ACC112 (cell line): ENCODE results near the gene FGFRL1.
A peak's percentile ranks its signal among the peaks of the same experiment; 100 is the strongest.

ENCODE experiments used
- H2AFZ ChIP-seq: fragments of 200-600 bp; sonication (generic); one replicate; pipeline ENCODE4 v1.6.0; 2017; ENCODE audit warnings: antibody characterized with exemption, low read length; ENCODE audit not compliant: unreplicated experiment
- H3K27ac ChIP-seq: fragments of 200-600 bp; sonication (generic); 2 replicates; pipeline ENCODE4 v1.5.1; 2014; ENCODE audit warnings: low read depth, mild to moderate bottlenecking, antibody characterized with exemption, low read length, moderate library complexity
- H3K27me3 ChIP-seq: fragments of 200-600 bp; sonication (generic); 2 replicates; pipeline ENCODE4 v1.6.1; 2014; ENCODE audit warnings: mild to moderate bottlenecking, antibody characterized with exemption, low read length, moderate library complexity, mixed read lengths; ENCODE audit not compliant: insufficient read depth
- H3K36me3 ChIP-seq: fragments of 200-600 bp; sonication (generic); 2 replicates; pipeline ENCODE4 v1.6.1; 2016; ENCODE audit warnings: mild to moderate bottlenecking, antibody characterized with exemption, low read length, moderate library complexity, mixed read lengths; ENCODE audit not compliant: insufficient read depth
- H3K4me1 ChIP-seq: fragments of 200-600 bp; sonication (generic); one replicate; pipeline ENCODE4 v1.6.1; 2016; ENCODE audit warnings: low read length, mixed read lengths; ENCODE audit not compliant: insufficient read depth, unreplicated experiment, control insufficient read depth
- H3K4me3 ChIP-seq: fragments of 200-600 bp; sonication (generic); 2 replicates; pipeline ENCODE4 v1.5.1; 2014; ENCODE audit warnings: mild to moderate bottlenecking, low read depth, low read length
- H3K79me2 ChIP-seq: fragments of 200-600 bp; sonication (generic); one replicate; pipeline ENCODE4 v1.6.0; 2016; ENCODE audit warnings: low read length; ENCODE audit not compliant: control insufficient read depth, unreplicated experiment, insufficient read depth

FGFRL1 gene

DNA sequence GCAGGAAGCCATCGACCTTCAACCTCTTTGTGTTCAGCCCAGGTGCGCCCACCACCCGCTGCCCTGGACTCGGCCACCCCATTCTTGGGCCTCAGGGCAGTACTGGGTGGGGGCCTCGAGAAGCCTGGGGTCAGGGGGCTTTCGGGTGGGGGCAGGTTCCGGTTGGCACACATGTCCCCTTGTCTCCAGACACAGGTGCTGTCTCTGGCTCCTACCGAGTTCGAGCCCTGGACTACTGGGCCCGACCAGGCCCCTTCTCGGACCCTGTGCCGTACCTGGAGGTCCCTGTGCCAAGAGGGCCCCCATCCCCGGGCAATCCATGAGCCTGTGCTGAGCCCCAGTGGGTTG lies 7.4 kb upstream of the FGFRL1 start:
- Histone ChIP-seq H2AFZ (no peak overlapping the region), H3K4me1 (no peaks in the 10 kb centered on the region), H3K79me2 (no peaks in the 10 kb centered on the region), H3K4me3 (no peak overlapping the region), H3K27me3 (peaks cover 53% of the 10 kb centered on the region), H3K27ac (no peak overlapping the region), H3K36me3 (no peaks in the 10 kb centered on the region)

DNA sequence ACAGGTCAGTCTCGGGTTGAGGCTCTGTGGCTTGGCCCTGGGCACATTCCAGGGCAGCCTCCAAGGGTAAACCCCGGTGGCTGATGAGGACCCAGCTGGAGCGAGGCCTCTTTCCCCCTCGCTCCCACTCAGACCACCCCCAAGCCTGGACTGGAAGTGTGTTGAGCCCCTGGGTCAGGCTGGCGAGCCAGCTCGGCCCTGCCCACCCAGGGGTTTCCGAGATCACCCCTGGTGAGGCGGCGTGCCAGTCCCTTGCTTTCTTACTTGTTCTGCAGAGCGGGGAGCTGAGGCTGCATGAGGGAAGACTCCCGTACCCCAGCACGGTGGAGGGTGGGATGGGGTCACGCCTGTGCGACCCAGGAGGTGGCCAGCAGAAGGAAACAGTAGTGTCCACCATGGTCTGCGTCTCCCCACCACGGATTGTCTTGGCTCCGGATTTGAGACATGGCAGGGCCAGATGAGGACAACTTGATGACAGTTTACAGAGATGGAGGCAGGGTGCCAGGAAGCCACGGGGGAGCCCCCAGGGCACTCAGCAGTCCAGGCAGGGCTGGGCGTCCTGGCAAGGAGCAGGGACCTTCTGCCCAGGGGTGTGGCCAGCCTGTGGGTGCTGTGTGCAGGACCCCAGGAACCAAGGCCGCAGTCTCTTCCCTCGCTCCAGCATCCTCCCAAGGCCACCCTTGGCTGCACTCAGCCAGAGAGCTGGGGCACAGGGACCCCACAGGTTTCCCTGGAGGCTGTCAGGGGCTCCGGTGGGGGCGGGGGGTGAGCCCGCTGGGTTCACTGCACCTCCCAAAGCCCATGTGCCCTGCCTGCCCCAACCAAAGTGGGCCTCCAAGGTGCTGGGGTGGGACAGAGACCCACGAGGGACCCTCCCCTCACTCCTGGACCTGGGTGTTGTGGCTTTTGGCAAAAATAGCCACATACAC lies 6.6 kb upstream of the FGFRL1 start:
- H3K36me3 ChIP-seq: no peaks in the 10 kb centered on the region
- H3K4me3 ChIP-seq: no peak overlapping the region
- peaks cover 56% of the 10 kb centered on the region for H3K27me3 ChIP-seq
- H3K27ac ChIP-seq: no peak overlapping the region
- no peaks in the 10 kb centered on the region for H3K79me2 ChIP-seq
- no peak overlapping the region for H2AFZ ChIP-seq
- H3K4me1 ChIP-seq: peaks cover under 1% of the 10 kb centered on the region

GRCh38 chr4:1006856-1007255 lies 4.6 kb upstream of the FGFRL1 start:
- no peak overlapping the region for H2AFZ ChIP-seq
- no peaks in the 10 kb centered on the region for H3K36me3 ChIP-seq
- H3K4me3 ChIP-seq: no peak overlapping the region
- H3K27me3 ChIP-seq: peaks cover 50% of the 10 kb centered on the region
- no peaks in the 10 kb centered on the region for H3K79me2 ChIP-seq
- H3K27ac ChIP-seq: no peak overlapping the region
- peaks cover 8% of the 10 kb centered on the region for H3K4me1 ChIP-seq

GRCh38 chr4:1008840-1009541 lies 2.4 kb upstream of the FGFRL1 start:
- peak overlapping the region; percentile 89 for H3K4me3 ChIP-seq
- no peak overlapping the region for H3K27ac ChIP-seq
- H2AFZ ChIP-seq: peak overlapping the region; percentile 75
- peaks cover 8% of the 10 kb centered on the region for H3K4me1 ChIP-seq
- H3K36me3 ChIP-seq: no peaks in the 10 kb centered on the region
- no peaks in the 10 kb centered on the region for H3K79me2 ChIP-seq
- H3K27me3 ChIP-seq: peaks cover 29% of the 10 kb centered on the region

DNA sequence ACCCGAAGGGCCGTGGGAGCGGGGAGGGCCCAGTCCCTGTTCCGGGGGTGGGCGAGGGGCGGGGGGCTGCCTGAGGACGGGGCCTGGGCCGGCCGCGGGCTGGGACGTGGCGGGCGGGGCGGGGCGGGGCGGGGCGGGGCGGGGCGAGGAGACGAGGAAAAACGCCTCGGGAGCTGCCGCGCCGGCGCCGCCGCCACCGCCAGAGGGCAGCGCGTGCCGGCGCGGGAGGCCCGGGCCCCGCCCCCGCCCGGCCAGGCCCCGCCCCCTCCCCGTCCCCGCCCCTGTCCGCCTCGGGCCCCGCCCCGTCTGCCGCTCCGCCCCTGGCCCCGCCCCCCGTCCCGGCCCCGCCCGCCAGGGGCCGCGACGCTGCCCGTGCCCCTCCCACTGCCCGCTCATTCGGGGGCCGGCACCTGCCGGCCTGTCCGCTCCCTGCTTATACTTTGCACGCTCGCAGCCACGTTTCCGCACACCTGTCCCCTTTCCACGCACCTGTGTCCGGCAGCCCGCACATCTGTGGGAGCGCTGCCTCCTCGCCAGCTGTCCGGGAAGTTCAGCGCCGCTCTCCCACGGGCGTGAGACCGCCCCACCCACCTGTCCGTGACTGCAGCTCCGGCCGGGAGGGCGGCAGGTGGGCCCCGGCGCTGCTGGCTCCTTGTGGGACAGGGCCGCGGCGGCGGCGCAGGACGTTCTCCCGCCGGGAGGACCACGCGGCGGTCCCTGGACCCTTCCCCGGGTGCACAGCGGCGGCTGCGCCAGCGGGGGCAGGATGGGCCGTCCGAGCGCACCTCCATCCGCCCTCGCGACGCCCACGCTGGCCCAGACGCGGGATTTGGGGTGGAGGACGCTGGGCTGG lies 1.7 kb upstream of the FGFRL1 start:
- H3K27ac ChIP-seq: no peak overlapping the region
- peaks cover 8% of the 10 kb centered on the region for H3K4me1 ChIP-seq
- H2AFZ ChIP-seq: peak overlapping the region; percentile 75
- peaks cover 29% of the 10 kb centered on the region for H3K27me3 ChIP-seq
- H3K4me3 ChIP-seq: peak overlapping the region; percentile 89
- H3K36me3 ChIP-seq: no peaks in the 10 kb centered on the region
- no peaks in the 10 kb centered on the region for H3K79me2 ChIP-seq

- Histone ChIP-seq H3K4me3 (peak overlapping the region; percentile 84), H3K79me2 (no peaks in the 10 kb centered on the region), H3K36me3 (no peaks in the 10 kb centered on the region), H3K27ac (peak overlapping the region; percentile 19; the same call in 1 of the 2 replicates), H3K27me3 (peaks cover 26% of the 10 kb centered on the region), H3K4me1 (peaks cover 8% of the 10 kb centered on the region), H2AFZ (peak overlapping the region; percentile 98)
Observed at GRCh38 chr4:1010395-1011021, 918 bp upstream of the FGFRL1 start.

GRCh38 chr4:1011666-1012033 lies 224 bp downstream of the FGFRL1 start:
- Histone ChIP-seq H3K4me1 (peaks cover 8% of the 10 kb centered on the region), H3K27ac (no peak overlapping the region), H3K27me3 (peaks cover 21% of the 10 kb centered on the region), H3K4me3 (no peak overlapping the region), H3K79me2 (no peaks in the 10 kb centered on the region), H2AFZ (no peak overlapping the region), H3K36me3 (no peaks in the 10 kb centered on the region)

DNA sequence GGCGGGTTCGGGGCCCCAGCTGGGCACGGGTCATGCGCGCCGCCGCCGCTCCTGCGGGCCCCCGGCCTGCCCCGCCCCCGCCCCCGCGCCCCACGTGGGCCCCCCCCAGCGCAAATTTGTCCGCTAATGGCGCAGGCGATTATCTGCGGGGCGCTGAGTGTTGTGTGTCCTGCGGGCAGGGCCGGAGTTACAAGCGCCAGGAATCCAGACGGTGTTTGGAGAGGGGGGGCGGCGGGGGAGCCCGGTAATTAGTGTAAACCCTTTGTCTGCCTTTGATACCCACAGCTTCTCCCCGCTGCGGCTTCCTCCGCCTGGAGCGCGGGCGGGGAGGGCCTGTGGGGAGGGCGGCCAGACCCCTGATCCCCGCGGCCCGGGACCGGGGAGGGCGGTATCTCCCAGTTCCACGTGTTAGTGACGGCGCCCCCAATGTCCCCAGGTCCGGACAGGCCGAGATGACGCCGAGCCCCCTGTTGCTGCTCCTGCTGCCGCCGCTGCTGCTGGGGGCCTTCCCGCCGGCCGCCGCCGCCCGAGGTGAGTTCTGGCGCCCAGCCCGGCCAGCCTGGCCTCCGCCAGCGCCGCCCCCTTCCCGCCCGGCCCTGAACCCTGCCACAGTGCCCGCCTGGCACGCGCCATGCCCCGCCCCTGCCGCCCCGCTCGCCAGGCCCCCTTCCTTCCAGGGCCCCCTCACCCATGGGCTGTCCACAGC lies 761 bp downstream of the FGFRL1 start:
- Histone ChIP-seq H3K79me2 (no peaks in the 10 kb centered on the region), H3K4me3 (peak overlapping the region; percentile 88), H3K27me3 (peaks cover 16% of the 10 kb centered on the region), H3K27ac (no peak overlapping the region), H3K36me3 (no peaks in the 10 kb centered on the region), H2AFZ (peak overlapping the region; percentile 81), H3K4me1 (peaks cover 8% of the 10 kb centered on the region)

DNA sequence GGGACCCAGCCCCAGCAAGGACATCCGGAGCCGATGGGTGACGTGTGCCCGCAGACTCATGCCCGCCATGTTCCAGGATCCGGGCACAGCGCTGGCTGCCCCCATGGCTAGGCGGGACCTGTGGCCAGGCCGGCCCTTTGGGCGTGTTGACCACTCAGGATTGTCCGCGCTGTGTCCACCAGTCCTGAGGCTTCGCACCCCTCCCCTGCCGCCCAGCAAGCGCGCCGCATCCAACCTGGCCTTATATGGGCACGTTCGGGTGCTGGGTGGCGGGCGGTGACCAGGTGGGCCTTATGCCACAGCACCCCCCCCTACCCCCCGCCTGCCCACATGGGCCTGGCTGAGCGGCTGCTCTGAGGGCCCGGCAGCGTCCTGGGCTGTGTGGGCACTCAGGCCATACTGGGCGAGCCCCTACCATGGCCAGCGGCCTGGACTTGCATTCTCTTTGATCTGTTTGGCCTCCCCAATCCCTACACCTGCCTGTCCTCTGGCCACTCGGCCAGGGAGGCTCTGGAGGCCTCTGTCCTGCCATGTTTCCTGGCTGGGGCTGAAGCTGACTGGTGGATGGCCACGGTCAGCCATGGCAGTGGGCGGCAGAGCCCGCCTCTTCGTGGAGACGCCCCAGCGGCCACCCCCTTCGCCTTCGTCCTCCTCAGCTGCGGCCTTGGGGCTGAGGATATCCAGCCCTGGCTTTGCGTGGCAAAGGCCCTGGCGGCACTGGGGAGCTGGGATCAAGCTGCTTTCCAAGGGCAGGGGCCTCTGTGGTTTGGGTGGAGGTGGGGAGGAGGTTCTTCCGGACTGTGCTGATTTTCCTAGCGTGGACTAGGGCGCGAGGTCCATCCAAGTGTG lies 2.0 kb downstream of the FGFRL1 start:
- Histone ChIP-seq H3K27me3 (peaks cover 9% of the 10 kb centered on the region), H3K4me1 (peaks cover 8% of the 10 kb centered on the region), H3K4me3 (no peak overlapping the region; the same call in 1 of the 2 replicates), H3K27ac (no peak overlapping the region), H2AFZ (no peak overlapping the region), H3K79me2 (no peaks in the 10 kb centered on the region), H3K36me3 (no peaks in the 10 kb centered on the region)
